Hematopoietic multipotent progenitor cell treated with erythropoietin and hydrocortisone succinate and interleukin-3 and kit ligand, for 15 days (in vitro differentiated cells): Measurements from ENCODE around the gene MRPL14.
A peak's percentile ranks its signal among the peaks of the same experiment; 100 is the strongest.

Source experiments
- DNase-seq: peaks from one replicate; pipeline ENCODE4 v3.0.0-alpha.2; 2015; ENCODE audit warnings: low spot score

The MRPL14 gene

GRCh38 chr6:44127186-44128019 lies at the start of gene MRPL14, which contains the start of gene TMEM63B:
Gene MRPL14 (minus strand): TSS chr6:44127452. CDS start chr6:44116611, 10,841 bp downstream.
Gene TMEM63B (plus strand): TSS chr6:44127554. CDS start chr6:44134585, 7,031 bp downstream.
- DNase-seq: peak; percentile 92

DNA sequence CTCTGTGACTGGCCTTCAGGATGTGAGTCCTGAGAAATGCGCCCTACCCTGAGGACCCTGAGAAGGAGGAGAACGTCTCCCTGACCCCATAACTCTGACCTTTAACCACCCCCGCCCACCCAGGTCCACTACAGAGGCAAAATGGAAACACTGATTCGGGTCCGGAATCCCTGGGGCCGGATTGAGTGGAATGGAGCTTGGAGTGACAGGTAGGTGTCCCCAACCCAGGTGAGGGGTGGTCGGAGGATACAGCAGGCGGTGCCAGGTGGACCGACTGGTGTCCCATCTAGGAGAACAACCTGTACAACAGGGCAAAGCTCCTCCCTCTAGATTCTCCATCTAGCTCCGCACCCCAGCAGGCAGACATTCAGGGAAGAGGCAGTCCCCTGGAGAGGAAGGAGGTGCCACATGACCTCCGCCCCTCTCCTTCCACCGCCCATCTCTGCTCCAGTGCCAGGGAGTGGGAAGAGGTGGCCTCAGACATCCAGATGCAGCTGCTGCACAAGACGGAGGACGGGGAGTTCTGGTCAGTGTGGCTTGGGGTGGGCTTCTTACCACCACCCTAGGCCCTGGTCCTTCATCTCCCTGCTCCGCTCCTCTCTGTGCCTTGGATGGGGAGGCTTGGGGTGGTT lies 49.0 kb upstream of the MRPL14 start:
- no peak for DNase-seq

DNA sequence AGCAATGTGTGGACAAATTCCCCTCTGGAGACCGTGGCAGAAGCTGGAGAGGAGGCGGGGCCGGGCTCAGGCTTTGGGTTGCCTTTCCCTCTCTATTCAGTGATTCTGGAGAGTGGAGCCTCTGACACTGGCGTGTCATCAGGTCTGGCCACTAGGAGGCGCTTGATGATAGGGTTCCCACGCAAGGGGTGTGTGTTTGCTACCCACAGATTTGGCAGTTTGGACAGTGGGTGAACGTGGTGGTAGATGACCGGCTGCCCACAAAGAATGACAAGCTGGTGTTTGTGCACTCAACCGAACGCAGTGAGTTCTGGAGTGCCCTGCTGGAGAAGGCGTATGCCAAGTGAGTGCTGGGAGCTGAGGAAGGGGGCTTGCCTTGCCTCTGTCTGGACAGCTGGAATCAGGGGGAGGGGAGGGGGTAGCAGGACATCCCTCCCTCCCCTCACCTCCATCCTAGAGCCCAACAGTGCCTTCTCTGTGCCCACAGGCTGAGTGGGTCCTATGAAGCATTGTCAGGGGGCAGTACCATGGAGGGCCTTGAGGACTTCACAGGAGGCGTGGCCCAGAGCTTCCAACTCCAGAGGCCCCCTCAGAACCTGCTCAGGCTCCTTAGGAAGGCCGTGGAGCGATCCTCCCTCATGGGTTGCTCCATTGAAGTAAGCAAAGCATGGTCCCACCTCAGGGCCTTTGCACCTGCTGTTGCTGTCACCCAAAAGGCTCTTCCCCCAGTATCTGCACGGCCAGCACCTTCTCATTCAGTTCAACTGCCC lies 45.7 kb upstream of the MRPL14 start:
- DNase-seq: peak; percentile 81

DNA sequence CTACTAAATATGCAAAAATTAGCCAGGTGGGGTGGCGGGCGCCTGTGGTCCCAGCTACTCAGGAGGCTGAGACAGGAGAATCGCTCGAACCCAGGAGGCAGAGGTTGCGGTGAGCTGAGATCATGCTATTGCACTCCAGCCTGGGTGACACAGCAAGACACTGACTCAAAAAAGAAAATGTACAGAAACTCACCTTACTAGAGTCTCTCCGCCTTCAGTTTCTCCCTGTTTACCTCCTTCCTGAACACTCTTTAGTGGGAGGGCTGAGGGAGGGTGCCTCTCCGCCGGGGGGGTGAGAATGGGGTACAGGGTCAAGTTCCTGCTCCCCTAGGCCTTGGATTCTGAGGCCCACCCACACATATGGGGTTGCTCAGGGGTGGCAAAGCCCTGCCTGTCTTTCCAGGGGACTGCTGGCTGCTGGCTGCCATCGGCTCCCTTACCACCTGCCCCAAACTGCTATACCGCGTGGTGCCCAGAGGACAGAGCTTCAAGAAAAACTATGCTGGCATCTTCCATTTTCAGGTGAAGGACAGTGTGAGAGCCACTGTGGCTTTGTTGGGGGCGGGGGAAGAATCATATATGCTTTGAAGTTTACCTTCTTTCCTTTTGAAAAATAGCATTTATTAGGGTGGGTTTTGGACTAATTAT lies 44.8 kb upstream of the MRPL14 start:
- DNase-seq: no peak

- no peak for DNase-seq
Measured at GRCh38 chr6:44169886-44170570, 42.8 kb upstream of the MRPL14 start.

DNA sequence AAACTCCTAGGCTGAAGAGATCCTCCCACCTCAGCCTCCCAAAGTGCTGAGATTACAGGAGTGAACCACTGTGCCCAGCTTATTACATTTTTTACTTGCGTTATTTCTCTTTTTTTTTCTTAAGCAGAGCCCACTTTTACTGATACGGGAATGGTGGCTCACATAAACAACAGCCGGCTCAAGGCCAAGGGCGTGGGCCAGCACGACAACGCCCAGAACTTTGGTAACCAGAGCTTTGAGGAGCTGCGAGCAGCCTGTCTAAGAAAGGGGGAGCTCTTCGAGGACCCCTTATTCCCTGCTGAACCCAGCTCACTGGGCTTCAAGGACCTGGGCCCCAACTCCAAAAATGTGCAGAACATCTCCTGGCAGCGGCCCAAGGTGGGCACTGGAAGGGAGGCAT lies 41.9 kb upstream of the MRPL14 start:
- DNase-seq: peak; percentile 26

- no peak for DNase-seq
Measured at GRCh38 chr6:44167567-44167966, 40.3 kb upstream of the MRPL14 start.

DNA sequence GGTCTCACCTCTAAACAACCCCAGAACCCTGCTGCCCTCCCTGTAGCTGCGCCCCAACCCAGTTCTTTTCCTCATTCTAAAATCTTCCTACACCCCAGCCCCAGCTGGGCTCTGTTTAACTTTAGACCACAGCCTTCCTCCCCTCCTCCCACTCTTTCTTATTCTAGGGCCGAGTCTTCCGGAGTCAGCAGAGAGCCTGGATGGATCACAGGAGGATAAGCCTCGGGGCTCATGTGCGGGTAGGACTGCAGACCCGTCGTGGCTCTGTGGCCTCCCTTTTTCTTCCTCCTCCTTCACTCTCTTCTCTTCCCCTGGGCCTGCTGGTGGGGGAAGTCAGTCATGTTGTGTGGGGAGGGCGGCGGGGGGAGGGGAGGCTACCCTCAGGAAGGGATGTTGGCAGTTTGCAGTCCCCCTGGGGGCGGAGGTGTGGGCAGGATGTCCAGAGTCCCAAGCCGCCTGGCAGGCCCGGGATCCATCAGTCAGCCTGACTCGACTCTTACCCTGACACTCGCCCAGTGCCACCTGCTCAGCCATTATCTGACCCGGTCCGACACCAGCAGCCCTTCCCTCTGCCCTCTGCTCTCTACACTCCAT lies 39.4 kb upstream of the MRPL14 start:
- DNase-seq: no peak

DNA sequence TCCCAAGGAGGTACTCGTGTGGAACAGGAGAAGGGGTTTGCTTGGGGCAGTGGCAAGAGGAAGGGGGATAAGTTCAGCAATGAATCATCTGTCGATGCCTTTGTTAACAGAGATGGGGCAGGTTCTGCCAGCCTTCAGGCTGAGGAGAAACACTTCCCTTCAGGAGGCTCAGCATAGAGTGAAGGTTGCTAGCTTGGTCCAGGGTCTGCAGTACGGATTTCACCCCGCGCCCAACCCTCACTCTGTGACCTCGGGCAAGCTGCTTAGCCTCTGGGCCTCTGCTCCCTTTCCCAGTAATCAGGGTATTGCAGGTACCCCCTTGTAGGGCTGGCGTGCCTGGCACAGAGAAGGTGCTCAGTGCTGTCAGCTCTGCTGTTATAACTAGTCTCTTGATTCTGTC lies 38.9 kb upstream of the MRPL14 start:
- no peak for DNase-seq

DNA sequence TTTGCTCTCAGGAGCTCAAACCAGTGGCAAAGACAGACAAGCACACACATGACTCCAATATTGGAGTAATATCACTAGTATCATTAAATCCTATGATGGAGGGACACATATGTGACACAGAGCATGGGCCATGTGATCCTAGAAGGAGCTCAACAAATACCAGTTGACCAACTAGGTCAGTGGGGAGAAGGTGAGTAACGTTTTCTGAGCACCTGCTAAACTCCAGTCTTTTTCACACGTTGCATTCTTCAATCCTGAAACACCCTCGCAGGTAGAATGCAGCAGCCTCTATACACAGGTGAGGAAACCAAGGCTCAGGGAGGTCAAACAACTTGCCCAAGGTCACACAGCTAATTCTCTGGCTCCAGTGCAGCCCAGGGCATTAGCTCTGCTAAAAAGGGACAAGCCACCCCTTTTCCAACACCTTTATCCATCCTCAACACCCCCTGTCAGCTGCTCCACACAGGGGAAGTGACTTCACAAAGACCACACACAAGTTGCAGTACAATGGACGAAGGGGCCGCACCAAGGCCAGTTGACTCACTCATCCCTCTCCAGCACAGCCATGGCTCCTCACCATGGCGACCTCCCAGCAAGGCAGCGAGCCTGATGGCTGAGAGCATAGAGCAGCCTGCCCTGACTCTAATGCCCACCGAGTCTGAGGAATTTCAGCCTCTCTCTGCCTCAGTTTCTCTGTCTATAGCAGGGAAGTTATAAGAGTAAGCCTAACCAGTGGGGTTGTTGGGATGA lies 35.8 kb upstream of the MRPL14 start:
- DNase-seq: no peak

DNA sequence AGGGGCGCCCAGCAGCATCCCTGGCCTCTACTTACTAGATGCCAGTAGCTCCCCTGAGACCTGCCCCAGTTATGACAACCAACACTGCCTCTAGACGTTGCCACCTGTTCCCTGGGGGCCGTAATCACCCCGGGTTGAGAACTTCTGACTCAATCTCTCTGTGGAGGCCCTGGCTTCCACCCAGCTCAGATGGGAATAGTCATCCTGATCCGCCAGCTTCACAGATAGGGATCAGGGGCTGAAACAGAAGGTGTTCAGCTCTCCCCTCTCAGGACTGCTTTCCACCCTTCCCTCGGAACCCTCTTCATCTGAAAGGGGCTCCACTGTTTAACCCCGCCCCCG lies 34.7 kb upstream of the MRPL14 start:
- no peak for DNase-seq

DNA sequence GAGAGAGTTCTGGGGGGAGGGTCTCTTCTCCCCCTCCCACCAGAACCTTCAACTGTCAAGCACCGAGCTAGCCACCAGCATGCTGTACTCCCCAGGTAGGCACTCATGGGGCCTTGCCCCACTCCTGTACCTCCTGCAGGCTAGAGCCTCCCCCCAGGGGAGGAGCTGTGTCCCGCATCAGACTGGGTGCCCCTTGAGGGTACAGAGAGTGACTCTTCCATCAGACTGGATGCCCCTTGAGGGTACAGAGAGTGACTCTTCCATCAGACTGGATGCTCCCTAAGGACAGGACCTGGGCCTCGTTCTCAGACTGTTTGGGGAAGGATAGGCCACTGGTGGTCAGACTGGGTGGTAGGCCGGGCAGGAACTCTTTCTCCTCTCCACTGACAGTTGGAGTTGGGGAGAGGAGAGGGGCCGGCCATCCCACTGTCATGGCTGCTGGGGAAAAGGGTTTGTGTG lies 31.5 kb upstream of the MRPL14 start, which contains the start of gene CAPN11:
CAPN11 (plus strand) TSS at position 51 of the 459 bp plus-strand sequence; CDS start at position 80, 29 bp downstream.
- no peak for DNase-seq

DNA sequence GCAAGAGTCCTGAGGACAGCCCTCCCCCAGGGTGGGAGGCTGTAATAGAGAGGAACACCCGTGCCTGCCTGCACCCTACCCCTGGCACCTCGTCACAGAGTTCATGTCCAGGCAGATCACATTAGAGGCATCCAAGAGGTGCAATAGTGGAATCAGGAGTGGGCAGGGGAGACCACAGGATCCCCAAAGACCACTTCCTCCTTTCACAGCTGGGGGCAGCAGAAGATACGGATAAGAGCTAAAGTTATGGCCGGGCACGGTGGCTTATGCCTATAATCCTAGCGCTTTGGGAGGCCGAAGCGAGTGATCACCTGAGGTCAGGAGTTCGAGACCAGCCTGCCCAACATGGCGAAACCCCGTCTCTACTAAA lies 29.9 kb upstream of the MRPL14 start:
- no peak for DNase-seq

- DNase-seq: no peak
Measured at GRCh38 chr6:44156494-44157151, 29.4 kb upstream of the MRPL14 start.

DNA sequence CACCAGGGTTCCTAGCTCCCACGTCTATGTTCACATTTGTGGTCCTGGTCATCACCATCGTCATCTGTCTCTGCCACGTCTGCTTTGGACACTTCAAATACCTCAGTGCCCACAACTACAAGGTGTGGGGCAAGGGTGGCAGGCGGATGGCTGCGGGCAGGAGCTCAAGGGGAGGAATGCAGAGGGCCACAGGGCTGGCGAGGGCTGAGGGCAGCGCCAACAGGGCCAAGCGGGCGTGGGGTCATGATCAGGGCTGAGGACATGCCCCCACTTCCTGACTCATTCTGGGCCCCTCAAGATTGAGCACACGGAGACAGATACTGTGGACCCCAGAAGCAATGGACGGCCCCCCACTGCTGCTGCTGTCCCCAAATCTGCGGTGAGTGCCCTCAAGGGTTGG lies 26.8 kb upstream of the MRPL14 start:
- no peak for DNase-seq

GRCh38 chr6:44152533-44152932 lies 25.3 kb upstream of the MRPL14 start:
- DNase-seq: no peak

DNA sequence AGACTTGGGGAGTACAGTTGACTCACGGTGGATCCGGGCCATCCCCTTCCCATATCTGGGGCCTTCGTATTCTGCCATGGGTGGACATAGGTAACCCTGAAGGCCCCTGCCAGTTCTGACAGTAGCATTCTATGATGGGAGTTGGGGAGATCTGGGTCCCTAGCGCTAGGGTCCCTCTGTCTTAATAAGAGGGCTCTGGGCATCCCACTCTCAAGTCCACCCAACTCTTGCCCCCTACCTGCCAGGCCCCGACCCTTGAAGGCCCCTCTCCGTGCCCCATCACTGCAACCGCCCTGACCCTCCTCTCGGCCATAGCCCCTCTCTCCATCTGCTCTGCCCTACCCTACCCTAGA lies 24.8 kb upstream of the MRPL14 start:
- no peak for DNase-seq

DNA sequence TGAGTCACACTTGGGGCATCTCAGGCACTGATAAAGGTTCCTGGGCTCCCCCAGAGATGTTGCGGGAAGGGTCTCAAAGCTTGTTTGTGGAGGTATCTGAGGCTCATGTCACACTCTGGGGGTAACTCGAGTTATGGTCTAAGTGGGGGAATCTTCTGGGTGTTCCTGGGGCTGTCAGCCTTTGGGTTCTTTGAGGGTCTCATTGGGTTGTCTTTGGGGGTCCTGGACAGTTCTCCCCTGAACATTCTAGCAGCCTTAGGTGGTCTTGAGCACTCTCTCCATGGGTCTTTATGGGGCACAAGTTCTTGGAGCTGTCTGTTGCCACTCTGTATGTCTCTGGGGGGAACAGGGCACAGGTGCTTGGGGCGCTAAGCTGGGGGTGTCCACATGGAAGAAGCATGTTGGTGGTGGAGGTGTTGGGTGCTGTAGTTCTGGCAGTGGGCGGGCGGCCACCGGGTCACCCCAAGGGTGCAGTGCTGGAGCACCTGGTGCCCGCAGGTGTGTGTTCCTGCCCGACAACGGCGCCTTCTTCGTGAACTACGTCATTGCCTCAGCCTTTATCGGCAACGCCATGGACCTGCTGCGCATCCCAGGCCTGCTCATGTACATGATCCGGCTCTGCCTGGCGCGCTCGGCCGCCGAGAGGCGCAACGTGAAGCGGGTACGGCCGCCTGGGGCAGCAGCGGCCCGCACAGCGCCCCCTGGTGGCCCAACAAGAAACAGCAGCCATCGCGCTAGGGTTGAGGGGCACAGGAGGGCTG lies 24.3 kb upstream of the MRPL14 start:
- peak; percentile 81 for DNase-seq

DNA sequence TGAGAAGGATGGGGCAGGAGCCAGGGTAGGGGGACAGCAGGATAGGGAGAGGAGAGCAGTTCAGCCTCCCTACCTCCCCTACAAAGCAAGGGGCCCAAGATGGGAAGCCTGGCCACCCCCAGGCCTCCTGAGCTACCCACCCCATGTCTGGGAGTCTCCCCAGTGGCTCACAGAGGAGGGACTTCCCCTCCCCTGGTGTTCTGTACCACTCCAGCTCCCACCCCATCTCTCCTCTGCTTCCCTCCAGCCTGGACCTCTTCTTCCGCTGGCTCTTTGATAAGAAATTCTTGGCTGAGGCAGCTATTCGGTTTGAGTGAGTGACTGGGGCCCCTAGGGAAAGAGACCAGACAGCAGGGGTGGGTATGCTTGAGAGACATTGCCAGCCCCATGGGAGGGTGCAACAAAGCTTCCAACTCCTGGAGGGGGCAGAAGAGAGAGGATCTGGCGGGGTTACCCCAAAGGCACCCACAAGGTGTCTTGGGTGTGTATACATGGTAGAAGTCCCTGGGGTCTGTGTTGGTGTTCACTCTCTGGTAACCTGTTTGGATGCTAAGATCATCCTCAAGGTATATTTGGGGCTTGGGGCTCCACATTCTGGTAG lies 23.2 kb upstream of the MRPL14 start:
- no peak for DNase-seq
